Measurements from ENCODE around the gene EOLA1.

- TF ChIP-seq CTCF (IDR thresholded peaks at IDR 0.05), result no peak
- TF ChIP-seq POLR2A (IDR thresholded peaks at IDR 0.05), result no peak
- no peak for TF ChIP-seq EP300 (IDR thresholded peaks at IDR 0.05)
- no peak for TF ChIP-seq POLR2AphosphoS5 (IDR thresholded peaks at IDR 0.05)
Observed at GRCh38 chrX:149511081-149511480, 29.7 kb upstream of the EOLA1 start.
